Measurements from ENCODE around the gene FGD5.

DNA sequence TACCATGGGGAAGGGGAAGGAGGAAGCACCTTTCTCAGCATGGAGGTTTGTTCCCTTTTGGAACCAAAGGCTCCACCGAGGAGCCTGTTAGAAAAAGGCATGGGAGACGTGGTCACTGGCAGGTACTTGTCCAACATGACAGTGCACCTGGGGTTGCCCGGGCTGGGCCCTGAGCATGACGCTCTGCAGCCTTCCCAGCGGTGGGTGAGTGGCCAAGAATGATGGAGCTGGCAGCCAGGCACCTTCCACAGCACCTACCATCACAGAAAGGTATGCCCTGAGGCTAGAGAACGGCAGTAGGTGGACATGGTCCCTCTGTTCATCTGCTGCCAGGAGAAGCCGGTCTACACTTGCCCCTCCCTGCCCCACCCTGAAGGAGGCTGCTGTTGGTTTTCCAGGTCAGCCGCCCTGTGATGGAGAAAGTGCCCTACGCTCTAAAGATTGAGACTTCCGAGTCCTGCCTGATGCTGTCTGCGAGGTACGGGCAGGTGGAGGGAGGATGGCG lies 99.6 kb downstream of the FGD5 start:
- no peak for TF ChIP-seq POLR2A (IDR thresholded peaks at IDR 0.05)
- TF ChIP-seq, protein P1, sequence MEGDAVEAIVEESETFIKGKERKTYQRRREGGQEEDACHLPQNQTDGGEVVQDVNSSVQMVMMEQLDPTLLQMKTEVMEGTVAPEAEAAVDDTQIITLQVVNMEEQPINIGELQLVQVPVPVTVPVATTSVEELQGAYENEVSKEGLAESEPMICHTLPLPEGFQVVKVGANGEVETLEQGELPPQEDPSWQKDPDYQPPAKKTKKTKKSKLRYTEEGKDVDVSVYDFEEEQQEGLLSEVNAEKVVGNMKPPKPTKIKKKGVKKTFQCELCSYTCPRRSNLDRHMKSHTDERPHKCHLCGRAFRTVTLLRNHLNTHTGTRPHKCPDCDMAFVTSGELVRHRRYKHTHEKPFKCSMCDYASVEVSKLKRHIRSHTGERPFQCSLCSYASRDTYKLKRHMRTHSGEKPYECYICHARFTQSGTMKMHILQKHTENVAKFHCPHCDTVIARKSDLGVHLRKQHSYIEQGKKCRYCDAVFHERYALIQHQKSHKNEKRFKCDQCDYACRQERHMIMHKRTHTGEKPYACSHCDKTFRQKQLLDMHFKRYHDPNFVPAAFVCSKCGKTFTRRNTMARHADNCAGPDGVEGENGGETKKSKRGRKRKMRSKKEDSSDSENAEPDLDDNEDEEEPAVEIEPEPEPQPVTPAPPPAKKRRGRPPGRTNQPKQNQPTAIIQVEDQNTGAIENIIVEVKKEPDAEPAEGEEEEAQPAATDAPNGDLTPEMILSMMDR (IDR thresholded peaks at IDR 0.05) = no peak

Data from uterus (tissue), 2 donors.